Sigmoid colon (tissue), 7 donors: ENCODE data around the gene RXFP4. TPM values are rescaled to one million over a fixed set of nuclear protein-coding genes. Genes with fewer than 3 reads are reported as not detected.

ENCODE experiments used
- DNase-seq: peaks from one replicate; pipeline ENCODE4 v3.0.0-alpha.2; 2019
- H3K27ac ChIP-seq, 4 donors: fragments of 200-600 bp; sonication (generic); one replicate each; pipeline ENCODE4 v1.5.1; 2016 to 2019; ENCODE audit warnings: mild to moderate bottlenecking in 1 of 4
- H3K27me3 ChIP-seq, 3 donors: fragments of 200-600 bp; sonication (generic); one replicate each; pipeline ENCODE4 v1.5.1; 2019; ENCODE audit warnings: mild to moderate bottlenecking in 1 of 3
- H3K36me3 ChIP-seq, 4 donors: fragments of 200-600 bp; sonication (generic); one replicate each; pipeline ENCODE4 v1.5.1; 2016 to 2019
- H3K4me1 ChIP-seq, 4 donors: fragments of 200-600 bp; sonication (generic); one replicate each; pipeline ENCODE4 v1.5.1; 2017 to 2019
- H3K4me3 ChIP-seq, 4 donors: fragments of 200-600 bp; sonication (generic); one replicate each; pipeline ENCODE4 v1.5.1; 2017 to 2019; ENCODE audit warnings: mild to moderate bottlenecking in 2 of 4, moderate library complexity in 1 of 4
- H3K9me3 ChIP-seq, 4 donors: fragments of 200-600 bp in 3 of 4; sonication (generic) in 3 of 4; one replicate each; pipeline versions ENCODE4 v1.5.1 to v1.6.1; 2013 to 2019
- EP300 ChIP-seq, 4 donors: sonication (generic); formaldehyde crosslinking; IDR thresholded peaks; one replicate each; pipeline ENCODE4 v1.6.1; 2017; ENCODE audit warnings: antibody characterized with exemption in 4 of 4
- POLR2A ChIP-seq, 2 donors: fragments of 450-650 bp; IDR thresholded peaks; one replicate each; pipeline ENCODE4 v1.6.1; 2016; ENCODE audit warnings: antibody characterized with exemption in 2 of 2, mild to moderate bottlenecking in 2 of 2, moderate library complexity in 2 of 2
- POLR2AphosphoS5 ChIP-seq, 4 donors: sonication (generic); formaldehyde crosslinking; IDR thresholded peaks; one replicate each; pipeline ENCODE4 v1.6.1; 2017; ENCODE audit warnings: antibody characterized with exemption in 4 of 4
- WGBS, 2 donors: extraction: QIAGEN DNeasy Blood & Tissue Kit; methylation state at CpG; one replicate each; pipeline ENCODE4 v1.1.7; 2013; 5-methylcytosine and 5-hydroxymethylcytosine counted together
- intact Hi-C: fragments of 100-400 bp; cut with DNase I; formaldehyde crosslinking; loops from one replicate; pipeline ENCODE4 v1.15.1; 2023
- polyA plus RNA-seq, 3 donors: library from polyadenylated mRNA; stranded (reverse); fragments of 200-250 nt; gene quantifications; one replicate each; pipeline ENCODE4 v1.2.3, GENCODE V29; 2013
- total RNA-seq, 4 donors: library from RNA; depleted of rRNA; stranded (reverse); fragments of >200 nt; gene quantifications; one replicate each; pipeline ENCODE4 v1.1.0, GENCODE V29; 2016
- TF ChIP-seq, protein P1 (sequence below), 4 experiments: fragments of 450-650 bp in 3 of 4; fragments of 200-600 bp in 1 of 4; IDR thresholded peaks; one replicate each; pipeline ENCODE4 v1.5.1; 2016 to 2019; ENCODE audit warnings: antibody characterized with exemption in 4 of 4, mild to moderate bottlenecking in 3 of 4, moderate library complexity in 2 of 4
- donor health status: healthy with polysubstance abuse.
- donor health status: Bipolar disorder and iron deficiency.
- donor health status: healthy.

RXFP4 gene
- total and polyA plus RNA-seq, 7 donors = 1.8 to 2.7 TPM; not detected in 5

DNA sequence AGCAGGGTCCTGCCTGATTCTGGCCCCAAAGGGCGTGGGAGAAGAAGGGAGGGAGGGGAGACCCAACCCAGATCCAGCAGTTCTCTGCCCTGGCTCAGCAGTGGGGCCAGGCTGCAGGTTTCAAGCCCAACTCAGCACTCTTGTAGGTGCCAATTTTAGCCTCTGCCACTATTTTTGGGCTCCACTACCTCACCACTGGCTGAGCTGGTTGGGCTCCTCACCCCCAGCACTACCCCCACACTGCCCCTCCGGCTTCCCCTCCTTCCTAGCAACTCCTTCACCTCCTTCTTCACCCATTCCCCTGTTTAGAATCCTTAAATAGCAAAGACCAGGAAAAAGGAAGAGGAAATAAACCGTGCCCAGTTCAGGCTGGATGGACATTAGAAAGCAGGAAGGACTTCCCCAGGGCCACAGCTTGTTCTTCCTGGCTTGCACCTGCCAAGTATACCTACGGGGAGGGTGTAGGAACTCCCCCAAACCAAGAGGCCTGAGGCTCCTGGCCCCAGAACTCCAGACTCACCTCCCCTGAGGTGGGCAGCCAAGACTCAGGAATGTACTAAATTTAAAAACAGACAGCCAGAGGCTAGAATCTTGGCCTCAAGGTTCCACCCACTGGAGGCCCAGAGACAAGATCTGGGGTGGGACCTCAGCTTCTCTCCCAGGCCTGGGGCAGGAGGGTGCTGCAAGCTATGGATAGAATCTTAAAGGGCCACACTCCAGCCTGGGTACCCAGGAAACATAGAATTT, 38.3 kb downstream of the RXFP4 start:
- H3K4me1 ChIP-seq = peaks cover 0 to 77% (median 62%) of the 10 kb centered on the region in 4 donors

DNA sequence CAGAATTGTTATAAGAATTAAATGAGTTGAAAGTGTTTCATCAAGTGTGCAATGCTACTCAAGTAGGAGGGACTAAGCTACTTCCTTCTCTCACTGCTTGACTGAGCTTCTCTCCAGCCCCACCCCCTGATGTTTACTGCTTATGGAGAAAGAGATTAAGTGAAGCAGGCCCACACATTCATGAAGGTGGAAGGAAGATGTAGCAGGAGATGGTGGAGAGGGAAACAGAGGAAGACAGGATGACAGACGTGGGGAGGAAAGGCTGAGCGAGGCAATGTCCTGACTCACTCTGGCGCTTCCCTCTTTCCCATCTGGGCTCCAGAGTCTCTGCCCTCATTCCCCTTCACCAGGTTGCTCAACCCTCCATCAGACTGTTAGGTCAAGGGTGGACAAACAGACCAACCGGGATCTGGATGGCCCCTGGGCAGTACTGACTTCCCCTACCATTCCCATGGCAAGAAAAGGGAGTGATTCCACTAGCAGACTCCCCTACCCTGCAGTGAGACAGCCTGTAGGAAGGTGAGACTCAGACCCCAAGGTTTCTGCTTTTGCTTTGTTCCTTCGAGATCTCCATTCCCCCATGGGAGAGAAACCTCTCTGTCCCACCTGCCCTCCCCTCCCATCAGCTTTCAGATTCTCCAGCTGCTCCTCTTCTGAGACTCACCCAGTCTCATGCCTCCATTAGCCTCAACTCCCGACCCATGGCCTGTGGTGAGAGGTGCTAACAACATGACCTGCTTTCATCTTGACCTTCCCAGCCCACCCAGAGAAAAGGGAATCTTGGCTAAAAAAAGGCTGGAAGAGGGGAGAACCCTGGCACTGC, 40.0 kb downstream of the RXFP4 start:
- no peaks in the 10 kb centered on the region for H3K9me3 ChIP-seq
- H3K4me1 ChIP-seq = peaks cover 0 to 60% (median 46%) of the 10 kb centered on the region in 4 donors
- intact Hi-C loops = loop anchor here (2.0 kb wide), 1 partner anchor 121 kb away; no protein-coding TSS in a partner anchor
- H3K4me3 ChIP-seq = no peak overlapping the region
- H3K36me3 ChIP-seq = no peaks in the 10 kb centered on the region
- TF ChIP-seq EP300 (IDR thresholded peaks at IDR 0.05) (no peak), POLR2A (IDR thresholded peaks at IDR 0.05) (no peak)
- TF ChIP-seq, protein P1, sequence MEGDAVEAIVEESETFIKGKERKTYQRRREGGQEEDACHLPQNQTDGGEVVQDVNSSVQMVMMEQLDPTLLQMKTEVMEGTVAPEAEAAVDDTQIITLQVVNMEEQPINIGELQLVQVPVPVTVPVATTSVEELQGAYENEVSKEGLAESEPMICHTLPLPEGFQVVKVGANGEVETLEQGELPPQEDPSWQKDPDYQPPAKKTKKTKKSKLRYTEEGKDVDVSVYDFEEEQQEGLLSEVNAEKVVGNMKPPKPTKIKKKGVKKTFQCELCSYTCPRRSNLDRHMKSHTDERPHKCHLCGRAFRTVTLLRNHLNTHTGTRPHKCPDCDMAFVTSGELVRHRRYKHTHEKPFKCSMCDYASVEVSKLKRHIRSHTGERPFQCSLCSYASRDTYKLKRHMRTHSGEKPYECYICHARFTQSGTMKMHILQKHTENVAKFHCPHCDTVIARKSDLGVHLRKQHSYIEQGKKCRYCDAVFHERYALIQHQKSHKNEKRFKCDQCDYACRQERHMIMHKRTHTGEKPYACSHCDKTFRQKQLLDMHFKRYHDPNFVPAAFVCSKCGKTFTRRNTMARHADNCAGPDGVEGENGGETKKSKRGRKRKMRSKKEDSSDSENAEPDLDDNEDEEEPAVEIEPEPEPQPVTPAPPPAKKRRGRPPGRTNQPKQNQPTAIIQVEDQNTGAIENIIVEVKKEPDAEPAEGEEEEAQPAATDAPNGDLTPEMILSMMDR (IDR thresholded peaks at IDR 0.05) = no peak
- 49 to 65% methylated on average over 6 of the region's 6 CpGs for WGBS, 2 donors
- DNase-seq = peak; percentile 77
- H3K27ac ChIP-seq = peak overlapping the region; percentile 89 to 98 (median 92)
- H3K27me3 ChIP-seq = no peaks in the 10 kb centered on the region

More for the DNA sequence above, 38.3 kb downstream of the RXFP4 start:
- no peaks in the 10 kb centered on the region for H3K36me3 ChIP-seq
- WGBS, 2 donors = 15 to 17% methylated on average over 4 of the region's 4 CpGs
- intact Hi-C loops = no loop called here
- no peaks in the 10 kb centered on the region for H3K27me3 ChIP-seq
- DNase-seq = no peak
- H3K9me3 ChIP-seq = no peaks in the 10 kb centered on the region
- peak overlapping the region; percentile 89 to 98 (median 92) for H3K27ac ChIP-seq
- TF ChIP-seq, protein P1 (IDR thresholded peaks at IDR 0.05) = no peak
- TF ChIP-seq POLR2AphosphoS5 (IDR thresholded peaks at IDR 0.05) = peak in 2 of 4 donors; percentile 12
- TF ChIP-seq EP300 (IDR thresholded peaks at IDR 0.05) = no peak
- no peak for TF ChIP-seq POLR2A (IDR thresholded peaks at IDR 0.05)
- H3K4me3 ChIP-seq = peak overlapping the region in 3 of 4 donors; percentile 69 to 96 (median 74)

DNA sequence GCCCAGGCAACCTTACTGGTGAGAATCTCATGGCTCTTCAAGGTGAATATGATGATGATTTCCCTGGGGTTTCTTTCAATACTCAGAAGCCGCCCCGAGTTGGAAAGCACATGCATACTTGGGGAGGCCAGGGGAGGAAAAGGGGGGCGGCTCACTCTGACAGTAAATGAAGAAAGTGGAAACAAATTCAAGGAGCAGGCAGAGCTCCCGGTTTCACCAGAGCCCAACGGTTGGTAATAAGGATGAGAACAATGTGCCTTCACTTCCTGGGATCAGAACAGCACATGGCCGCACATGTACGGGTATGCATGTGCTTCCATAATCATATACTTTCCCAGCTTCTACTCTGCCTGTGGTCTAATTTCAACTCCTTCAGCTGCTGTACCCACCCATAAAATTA, 40.7 kb downstream of the RXFP4 start:
- no peak overlapping the region for H3K4me3 ChIP-seq
- no peaks in the 10 kb centered on the region for H3K36me3 ChIP-seq
- no peaks in the 10 kb centered on the region for H3K9me3 ChIP-seq
- H3K27ac ChIP-seq = peak overlapping the region; percentile 89 to 98 (median 92)
- TF ChIP-seq POLR2A (IDR thresholded peaks at IDR 0.05) (no peak), POLR2AphosphoS5 (IDR thresholded peaks at IDR 0.05) (no peak)
- TF ChIP-seq, protein P1 (IDR thresholded peaks at IDR 0.05) = no peak
- DNase-seq = no peak
- 81 to 84% methylated on average over 7 of the region's 7 CpGs for WGBS, 2 donors
- intact Hi-C loops = loop anchor here (2.0 kb wide), 1 partner anchor 121 kb away; no protein-coding TSS in a partner anchor
- no peaks in the 10 kb centered on the region for H3K27me3 ChIP-seq
- H3K4me1 ChIP-seq = peaks cover 0 to 54% (median 40%) of the 10 kb centered on the region in 4 donors

DNA sequence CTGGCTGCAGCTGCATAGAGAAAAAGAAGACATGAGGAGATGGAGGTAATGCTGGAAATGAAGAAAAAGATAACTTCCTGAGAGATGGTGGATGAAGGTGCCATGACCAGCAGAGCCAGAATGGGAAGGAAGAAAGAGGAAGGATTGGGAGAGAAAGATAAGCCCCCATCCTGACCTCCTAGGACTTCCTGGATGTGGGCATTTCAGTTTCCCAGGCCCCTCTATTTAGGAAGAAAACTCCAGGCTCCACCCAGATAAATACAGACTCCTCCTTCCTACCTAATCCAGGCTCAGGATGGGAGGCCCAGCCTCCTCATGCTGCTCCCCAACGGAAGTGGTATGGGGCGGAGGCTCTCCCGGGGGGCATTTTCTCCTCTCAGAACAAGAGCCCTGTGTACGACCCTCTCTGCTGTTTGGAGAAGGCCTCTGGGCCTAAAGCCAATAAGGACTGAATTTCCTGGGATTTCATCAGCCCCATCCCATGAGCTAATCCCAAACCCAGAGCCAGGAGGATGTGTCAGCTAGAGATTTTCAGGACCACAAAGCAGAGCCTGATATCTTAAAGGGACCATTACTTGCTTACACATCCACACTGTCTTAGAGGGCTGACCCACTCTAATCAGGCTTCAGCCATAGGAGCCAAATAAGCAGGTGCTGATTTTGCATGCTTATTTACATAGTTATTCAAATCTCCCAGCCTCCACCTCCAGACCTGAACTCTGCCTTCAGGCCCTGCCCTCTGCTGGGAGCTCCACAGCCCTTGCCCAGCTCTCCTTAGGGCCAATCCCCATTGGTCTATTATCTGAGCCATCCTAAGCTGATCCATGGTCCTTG, 42.0 kb downstream of the RXFP4 start:
- Histone ChIP-seq H3K9me3 (no peaks in the 10 kb centered on the region), H3K36me3 (no peaks in the 10 kb centered on the region), H3K4me1 (peaks cover 0 to 48% (median 35%) of the 10 kb centered on the region in 4 donors), H3K27me3 (no peaks in the 10 kb centered on the region), H3K27ac (peak overlapping the region; percentile 62 to 98 (median 92)), H3K4me3 (peak overlapping the region in 2 of 4 donors; percentile 12 to 18)
- intact Hi-C loops = loop anchor here (2.0 kb wide), 1 partner anchor 123 kb away; no protein-coding TSS in a partner anchor
- TF ChIP-seq POLR2A (IDR thresholded peaks at IDR 0.05) (no peak), POLR2AphosphoS5 (IDR thresholded peaks at IDR 0.05) (peak in 2 of 4 donors; percentile 16 to 30), EP300 (IDR thresholded peaks at IDR 0.05) (no peak)
- TF ChIP-seq, protein P1 (IDR thresholded peaks at IDR 0.05) = no peak
- WGBS, 2 donors = 58 to 59% methylated on average over 4 of the region's 4 CpGs
- DNase-seq = peak; percentile 88
